IMR-90 (cell line): ENCODE results near the gene ZNF486. TPM values are rescaled to one million over a fixed set of nuclear protein-coding genes. Genes with fewer than 3 reads are reported as not detected.

Source experiments
- ATAC-seq: fragments of 200-7000 bp; cut with Tn5 transposase; 2 replicates; pipeline ENCODE4 v1.9.1; 2020; ENCODE audit warnings: low read depth, mild to moderate bottlenecking, moderate library complexity
- BruUV-seq: library from RNA; stranded (reverse); fragments of 400-500 nt; replicated peaks from 2 replicates; lab custom pipeline; 2021; lab: Mats Ljungman, UMichigan
- CTCF ChIA-PET: fragments of 300-600 bp; formaldehyde crosslinking; extraction: SDS; loops from one replicate; lab custom pipeline; 2021; ENCODE audit warnings: antibody characterized with exemption; lab: Yijun Ruan, JAX
- POLR2A ChIA-PET: fragments of 300-600 bp; sonication (Branson Sonifier 250); formaldehyde crosslinking; loops from one replicate; lab custom pipeline; 2022; ENCODE audit warnings: antibody characterized with exemption; ENCODE audit not compliant: unreplicated experiment; lab: Charles Lee
- DNase-seq: peaks from one replicate; pipeline ENCODE4 v3.0.0; 2013
- H2AFZ ChIP-seq: replicated peaks from 2 replicates; pipeline ENCODE3; 2013; ENCODE audit warnings: low read length, mild to moderate bottlenecking; ENCODE audit not compliant: poor library complexity
- H2AK5ac ChIP-seq: 2 replicates; pipeline ENCODE4 v1.6.1; 2013; ENCODE audit warnings: low read depth, low read length, inconsistent platforms
- H2AK9ac ChIP-seq: replicated peaks from 2 replicates; pipeline ENCODE3; 2013; ENCODE audit warnings: mild to moderate bottlenecking, low read depth, low read length, moderate library complexity; ENCODE audit not compliant: poor library complexity
- H2BK120ac ChIP-seq: 2 replicates; pipeline ENCODE4 v1.6.1; 2013; ENCODE audit warnings: low read depth, low read length, inconsistent platforms
- H2BK15ac ChIP-seq: 3 replicates; pipeline ENCODE4 v1.6.1; 2013; ENCODE audit warnings: low read depth, low read length, inconsistent platforms
- H2BK20ac ChIP-seq: 2 replicates; pipeline ENCODE4 v1.6.1; 2013; ENCODE audit warnings: low read depth, mild to moderate bottlenecking, inconsistent platforms, low read length, moderate library complexity
- H2BK5ac ChIP-seq: 2 replicates; pipeline ENCODE4 v1.6.1; 2013; ENCODE audit warnings: mild to moderate bottlenecking, low read depth, low read length, inconsistent platforms; ENCODE audit not compliant: poor library complexity, severe bottlenecking
- H3K14ac ChIP-seq: replicated peaks from 2 replicates; pipeline ENCODE4 v1.6.1; 2013; ENCODE audit warnings: low read depth, low read length, inconsistent platforms
- H3K18ac ChIP-seq: 2 replicates; pipeline ENCODE4 v1.6.1; 2013; ENCODE audit warnings: low read depth, low read length, control low read depth
- H3K23ac ChIP-seq: 2 replicates; pipeline ENCODE4 v1.6.1; 2013; ENCODE audit warnings: low read depth, low read length, inconsistent platforms
- H3K27ac ChIP-seq: 2 replicates; pipeline ENCODE4 v1.5.1; 2013; ENCODE audit warnings: mild to moderate bottlenecking, control low read depth, low read length; ENCODE audit not compliant: insufficient read depth
- H3K27me3 ChIP-seq: 2 replicates; pipeline ENCODE4 v1.6.1; 2013; ENCODE audit warnings: low read length; ENCODE audit not compliant: control insufficient read depth, insufficient read depth
- H3K36me3 ChIP-seq: 2 replicates; pipeline ENCODE4 v1.6.1; 2013; ENCODE audit warnings: low read length, mixed read lengths; ENCODE audit not compliant: control insufficient read depth, insufficient read depth
- H3K4ac ChIP-seq: 2 replicates; pipeline ENCODE4 v1.6.1; 2013; ENCODE audit warnings: low read depth, low read length, inconsistent platforms
- H3K4me1 ChIP-seq: 2 replicates; pipeline ENCODE4 v1.6.1; 2013; ENCODE audit warnings: low read length, mixed read lengths; ENCODE audit not compliant: control insufficient read depth, insufficient read depth
- H3K4me2 ChIP-seq: 2 replicates; pipeline ENCODE4 v1.6.1; 2013; ENCODE audit warnings: low read depth, mild to moderate bottlenecking, control low read depth, low read length, moderate library complexity
- H3K4me3 ChIP-seq: 2 replicates; pipeline ENCODE4 v1.5.1; 2013; ENCODE audit warnings: low read depth, mild to moderate bottlenecking, control low read depth, low read length, moderate library complexity; ENCODE audit not compliant: insufficient read depth
- H3K56ac ChIP-seq: 2 replicates; pipeline ENCODE4 v1.6.1; 2013; ENCODE audit warnings: low read length, inconsistent platforms; ENCODE audit not compliant: insufficient read depth; ENCODE audit errors: extremely low read depth
- H3K79me1 ChIP-seq, 2 experiments: 2 replicates each; pipeline ENCODE4 v1.6.1; 2013; ENCODE audit warnings: low read length in 2 of 2, inconsistent platforms in 1 of 2, low read depth in 1 of 2
- H3K9ac ChIP-seq: 2 replicates; pipeline ENCODE4 v1.6.1; 2013; ENCODE audit warnings: low read depth, low read length, control low read depth
- H3K9me1 ChIP-seq: 2 replicates; pipeline ENCODE4 v1.6.1; 2013; ENCODE audit warnings: low read length, inconsistent platforms; ENCODE audit not compliant: insufficient read depth
- H3K9me3 ChIP-seq: 2 replicates; pipeline ENCODE4 v1.6.1; 2013; ENCODE audit warnings: low read length; ENCODE audit not compliant: control insufficient read depth, insufficient read depth
- H4K20me1 ChIP-seq: 2 replicates; pipeline ENCODE4 v1.6.1; 2013; ENCODE audit warnings: low read length, inconsistent platforms; ENCODE audit not compliant: insufficient read depth
- H4K5ac ChIP-seq: 2 replicates; pipeline ENCODE4 v1.6.1; 2013; ENCODE audit warnings: mild to moderate bottlenecking, low read depth, low read length, control low read depth
- H4K8ac ChIP-seq, 2 experiments: 2 replicates each; pipeline ENCODE4 v1.6.1; 2013; ENCODE audit warnings: low read depth in 2 of 2, low read length in 2 of 2, control low read depth in 1 of 2, inconsistent platforms in 1 of 2
- H4K91ac ChIP-seq: 2 replicates; pipeline ENCODE4 v1.6.1; 2013; ENCODE audit warnings: low read depth, low read length, inconsistent platforms; ENCODE audit not compliant: insufficient read depth
- BHLHE40 ChIP-seq: fragments of 150-350 bp; IDR thresholded peaks from 2 replicates; pipeline ENCODE4 v1.6.1; 2016; ENCODE audit warnings: mild to moderate bottlenecking, low read depth, low read length
- CEBPB ChIP-seq: IDR thresholded peaks from 2 replicates; pipeline ENCODE4 v1.6.1; 2012; ENCODE audit warnings: low read depth, low read length, improper control_type of control experiment
- CHD1 ChIP-seq: IDR thresholded peaks from 2 replicates; pipeline ENCODE4 v1.6.1; 2012; ENCODE audit warnings: low read depth, low read length, improper control_type of control experiment
- FOS ChIP-seq: fragments of 150-350 bp; IDR thresholded peaks from 2 replicates; pipeline ENCODE4 v1.6.1; 2016; ENCODE audit warnings: low read depth, low read length
- MAFK ChIP-seq: IDR thresholded peaks from 2 replicates; pipeline ENCODE4 v1.6.1; 2012; ENCODE audit warnings: low read depth, low read length, improper control_type of control experiment
- MAZ ChIP-seq: IDR thresholded peaks from 2 replicates; pipeline ENCODE4 v1.6.1; 2012; ENCODE audit warnings: low read depth, mild to moderate bottlenecking, low read length, improper control_type of control experiment, moderate library complexity, borderline replicate concordance
- MXI1 ChIP-seq: IDR thresholded peaks from 2 replicates; pipeline ENCODE4 v1.6.1; 2012; ENCODE audit warnings: low read depth, mild to moderate bottlenecking, low read length, moderate library complexity, borderline replicate concordance
- NFE2L2 ChIP-seq: fragments of 150-350 bp; IDR thresholded peaks from 2 replicates; pipeline ENCODE4 v1.6.1; 2016; ENCODE audit warnings: low read depth, mild to moderate bottlenecking, low read length
- POLR2A ChIP-seq: IDR thresholded peaks from 2 replicates; pipeline ENCODE4 v1.6.1; 2012; ENCODE audit warnings: mild to moderate bottlenecking, low read depth, low read length
- RAD21 ChIP-seq: IDR thresholded peaks from 2 replicates; pipeline ENCODE4 v1.6.1; 2012; ENCODE audit warnings: low read length, improper control_type of control experiment
- RCOR1 ChIP-seq: IDR thresholded peaks from 2 replicates; pipeline ENCODE4 v1.6.1; 2012; ENCODE audit warnings: mild to moderate bottlenecking, low read length, improper control_type of control experiment; ENCODE audit not compliant: insufficient replicate concordance
- RFX5 ChIP-seq: IDR thresholded peaks from 2 replicates; pipeline ENCODE4 v1.8.0; 2012; ENCODE audit warnings: low read depth, mild to moderate bottlenecking, low read length, moderate library complexity
- SMC3 ChIP-seq: fragments of 150-350 bp; IDR thresholded peaks from 2 replicates; pipeline ENCODE4 v1.6.1; 2016; ENCODE audit warnings: low read depth, mild to moderate bottlenecking, antibody characterized with exemption, low read length, moderate library complexity
- WGBS, 2 experiments: methylation state at CpG; one replicate each; pipeline versions ENCODE4 v1.1.5 to v1.1.7; 2013; ENCODE audit warnings: missing lambda C conversion rate in 2 of 2; ENCODE audit not compliant: insufficient read length in 1 of 2; ENCODE audit errors: extremely low coverage in 2 of 2; 5-methylcytosine and 5-hydroxymethylcytosine counted together
- dilution Hi-C: fragments of 300-500 bp; cut with HindIII; formaldehyde crosslinking; loops from one replicate; pipeline ENCODE4 v1.14.3; 2018; ENCODE audit warnings: low sequenced_read_pairs; ENCODE audit not compliant: unreplicated experiment
- in situ Hi-C: fragments of 300-500 bp; cut with MboI; formaldehyde crosslinking; loops from 3 replicates; pipeline ENCODE4 v1.14.3; 2019; ENCODE audit warnings: low sequenced_read_pairs, inconsistent platforms, mixed read lengths
- intact Hi-C: fragments of 100-400 bp; cut with micrococcal nuclease; formaldehyde crosslinking; loops from 2 replicates; pipeline ENCODE4 v1.10.0; 2022
- polyA plus RNA-seq, 3 experiments: library from polyadenylated mRNA; depleted of rRNA; stranded (reverse); fragments of >200 nt; gene quantifications; 2 replicates each; pipeline ENCODE4 v1.2.3, GENCODE V29; 2012; ENCODE audit warnings: low replicate concordance in 1 of 3
- total RNA-seq: library from RNA; depleted of rRNA; stranded (reverse); fragments of >200 nt; gene quantifications from 2 replicates; pipeline ENCODE4 v1.2.3, GENCODE V29; 2012
- TF ChIP-seq, protein P1 (sequence below): fragments of 150-350 bp; IDR thresholded peaks from 2 replicates; pipeline ENCODE4 v1.6.1; 2017; ENCODE audit warnings: mild to moderate bottlenecking, antibody characterized with exemption, low read length, low read depth
- TF ChIP-seq, protein P2 (sequence below): fragments of 150-350 bp; IDR thresholded peaks from 2 replicates; pipeline ENCODE4 v1.6.1; 2016; ENCODE audit warnings: low read depth, mild to moderate bottlenecking, low read length, moderate library complexity, borderline replicate concordance

The ZNF486 gene
- total and polyA plus RNA-seq, 2 of the 4 experiments (the other 2 are of a cell fraction) = 2.2 to 4.1 TPM

DNA sequence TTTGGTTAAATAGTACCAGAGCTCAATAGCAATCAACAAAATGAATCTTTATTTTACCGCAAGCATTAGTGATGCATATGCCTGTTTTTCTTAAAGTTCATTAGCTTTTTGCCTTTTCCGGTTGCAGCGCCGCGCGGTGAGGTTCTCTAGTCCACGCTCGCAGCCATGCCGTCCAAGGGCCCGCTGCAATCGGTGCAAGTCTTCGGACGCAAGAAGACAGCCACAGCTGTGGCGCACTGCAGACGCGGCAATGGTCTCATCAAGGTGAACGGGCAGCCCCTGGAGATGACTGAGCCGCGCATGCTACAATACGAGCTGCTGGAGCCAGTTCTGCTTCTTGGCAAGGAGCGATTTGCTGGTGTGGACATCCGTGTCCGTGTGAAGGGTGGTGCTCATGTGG is 42.1 kb upstream of the ZNF486 start:
- Histone ChIP-seq H3K27me3 (no peaks in the 10 kb centered on the region), H3K9me3 (peaks cover 29% of the 10 kb centered on the region), H3K9me1 (no peaks in the 10 kb centered on the region), H3K23ac (no peak overlapping the region), H4K20me1 (no peaks in the 10 kb centered on the region), H2AFZ (no peak overlapping the region), H3K14ac (no peak overlapping the region), H2BK20ac (no peak overlapping the region), H2BK120ac (no peak overlapping the region), H4K8ac (no peak overlapping the region), H3K36me3 (no peaks in the 10 kb centered on the region), H3K4ac (no peak overlapping the region), H2BK5ac (no peak overlapping the region), H3K56ac (no peak overlapping the region), H2BK15ac (no peak overlapping the region), H2AK9ac (no peak overlapping the region), H3K4me3 (no peak overlapping the region), H3K4me2 (no peak overlapping the region), H2AK5ac (no peak overlapping the region), H3K27ac (no peak overlapping the region), H4K5ac (no peak overlapping the region), H3K4me1 (no peaks in the 10 kb centered on the region), H3K18ac (no peak overlapping the region), H4K91ac (no peak overlapping the region), H3K9ac (no peak overlapping the region), H3K79me1 (no peaks in the 10 kb centered on the region)
- 100% methylated on average over 21 of the region's 23 CpGs; no CpG with 5 or more reads in 1 of the 2 experiments for WGBS, 2 experiments
- ChIA-PET CTCF (no interaction called here), POLR2A (no interaction called here)
- dilution Hi-C loops (no loop called here), in situ Hi-C loops (no loop called here), intact Hi-C loops (no loop called here)
- ATAC-seq (no peak), DNase-seq (no peak)
- no TSS peak for BruUV-seq
- TF ChIP-seq MAZ (no peak), POLR2A (no peak), RCOR1 (no peak), RAD21 (no peak), NFE2L2 (no peak), CEBPB (no peak), MXI1 (no peak), FOS (no peak), RFX5 (no peak), CHD1 (no peak), BHLHE40 (no peak), SMC3 (no peak), MAFK (no peak)
- TF ChIP-seq, protein P1, sequence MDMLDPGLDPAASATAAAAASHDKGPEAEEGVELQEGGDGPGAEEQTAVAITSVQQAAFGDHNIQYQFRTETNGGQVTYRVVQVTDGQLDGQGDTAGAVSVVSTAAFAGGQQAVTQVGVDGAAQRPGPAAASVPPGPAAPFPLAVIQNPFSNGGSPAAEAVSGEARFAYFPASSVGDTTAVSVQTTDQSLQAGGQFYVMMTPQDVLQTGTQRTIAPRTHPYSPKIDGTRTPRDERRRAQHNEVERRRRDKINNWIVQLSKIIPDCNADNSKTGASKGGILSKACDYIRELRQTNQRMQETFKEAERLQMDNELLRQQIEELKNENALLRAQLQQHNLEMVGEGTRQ = no peak
- TF ChIP-seq, protein P2, sequence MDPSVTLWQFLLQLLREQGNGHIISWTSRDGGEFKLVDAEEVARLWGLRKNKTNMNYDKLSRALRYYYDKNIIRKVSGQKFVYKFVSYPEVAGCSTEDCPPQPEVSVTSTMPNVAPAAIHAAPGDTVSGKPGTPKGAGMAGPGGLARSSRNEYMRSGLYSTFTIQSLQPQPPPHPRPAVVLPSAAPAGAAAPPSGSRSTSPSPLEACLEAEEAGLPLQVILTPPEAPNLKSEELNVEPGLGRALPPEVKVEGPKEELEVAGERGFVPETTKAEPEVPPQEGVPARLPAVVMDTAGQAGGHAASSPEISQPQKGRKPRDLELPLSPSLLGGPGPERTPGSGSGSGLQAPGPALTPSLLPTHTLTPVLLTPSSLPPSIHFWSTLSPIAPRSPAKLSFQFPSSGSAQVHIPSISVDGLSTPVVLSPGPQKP = no peak
